Left kidney (tissue), 2 donors: Measurements from ENCODE around the gene KCNQ1. TPM values are rescaled to one million over a fixed set of nuclear protein-coding genes. Genes with fewer than 3 reads are reported as not detected.

ENCODE experiments used
- DNase-seq: peaks from one replicate; pipeline ENCODE4 v3.0.0-alpha.2; 2013
- polyA plus RNA-seq: library from polyadenylated mRNA; unstranded; fragments of 120-200 nt; gene quantifications from one replicate; pipeline ENCODE4 v1.2.1, GENCODE V29; 2013; ENCODE audit not compliant: insufficient read length

KCNQ1 gene
- polyA plus RNA-seq, 1 donor, result 9.1 TPM

- no peak for DNase-seq
Observed at GRCh38 chr11:2663915-2664314, 219.1 kb downstream of the KCNQ1 start.

DNA sequence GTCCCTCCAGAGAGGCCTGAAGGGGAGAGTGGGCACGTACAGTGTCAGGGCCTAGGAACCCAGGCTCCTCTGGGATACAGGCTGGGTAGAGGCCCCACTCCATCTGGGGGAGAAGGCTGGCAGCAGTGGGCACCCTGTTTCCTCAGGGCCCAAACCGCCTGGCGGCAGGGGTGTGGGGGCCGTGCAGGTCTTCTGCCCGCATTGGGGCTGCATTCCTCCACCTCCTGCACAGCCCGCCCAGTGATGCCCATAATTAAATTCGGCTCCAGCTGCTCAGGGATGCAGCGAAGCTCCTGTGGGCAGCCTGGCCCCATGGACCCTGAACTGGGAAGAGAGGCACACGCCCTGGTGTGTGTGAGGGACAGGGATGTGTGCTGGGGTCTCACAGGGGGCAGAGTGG lies 219.6 kb downstream of the KCNQ1 start:
- DNase-seq, result no peak

DNA sequence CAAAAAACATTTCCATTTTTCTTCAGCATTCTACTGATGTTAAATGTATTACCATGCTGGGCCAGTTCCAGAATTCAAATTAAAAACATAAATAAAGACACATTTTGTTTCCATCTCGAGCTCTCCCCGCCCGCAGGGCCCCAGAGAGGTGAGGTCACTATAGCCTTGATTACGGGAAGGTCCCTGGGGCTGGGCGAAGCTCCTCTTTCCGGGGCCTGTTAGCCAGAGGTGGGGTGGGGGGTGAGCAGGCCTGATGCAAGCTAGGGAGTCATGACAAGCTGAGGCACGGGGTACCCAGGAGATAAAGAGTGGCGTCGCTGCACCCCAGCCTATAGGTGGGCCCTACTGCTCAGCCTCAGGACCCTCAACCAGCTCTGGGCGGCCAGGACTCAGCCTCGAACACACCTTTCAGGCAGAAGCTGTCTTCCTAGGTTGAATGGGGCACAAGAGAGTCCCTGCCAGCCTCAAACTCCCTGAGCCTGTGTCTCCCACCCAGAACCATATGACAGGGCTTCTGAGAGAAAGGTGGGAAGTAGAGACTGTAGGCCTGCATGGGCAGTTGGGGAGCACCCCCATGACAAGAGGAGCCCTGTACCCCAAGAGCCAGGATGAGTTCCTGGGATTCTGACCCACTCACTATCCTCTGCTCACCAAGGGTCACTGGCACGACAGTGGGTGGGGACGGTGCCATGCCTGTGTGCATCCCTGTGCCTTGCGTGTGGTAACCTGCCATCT lies 220.2 kb downstream of the KCNQ1 start:
- DNase-seq, result no peak

- DNase-seq, result no peak
Observed at GRCh38 chr11:2665526-2666400, 221.0 kb downstream of the KCNQ1 start.

- no peak for DNase-seq
Observed at GRCh38 chr11:2666401-2666741, 221.6 kb downstream of the KCNQ1 start.

GRCh38 chr11:2666828-2667570 lies 222.2 kb downstream of the KCNQ1 start:
- no peak for DNase-seq

- no peak for DNase-seq
Observed at GRCh38 chr11:2667940-2668339, 223.1 kb downstream of the KCNQ1 start.

GRCh38 chr11:2668876-2669275 lies 224.1 kb downstream of the KCNQ1 start:
- DNase-seq, result no peak

- DNase-seq, result no peak
Observed at GRCh38 chr11:2669634-2670469, 225.0 kb downstream of the KCNQ1 start.

DNA sequence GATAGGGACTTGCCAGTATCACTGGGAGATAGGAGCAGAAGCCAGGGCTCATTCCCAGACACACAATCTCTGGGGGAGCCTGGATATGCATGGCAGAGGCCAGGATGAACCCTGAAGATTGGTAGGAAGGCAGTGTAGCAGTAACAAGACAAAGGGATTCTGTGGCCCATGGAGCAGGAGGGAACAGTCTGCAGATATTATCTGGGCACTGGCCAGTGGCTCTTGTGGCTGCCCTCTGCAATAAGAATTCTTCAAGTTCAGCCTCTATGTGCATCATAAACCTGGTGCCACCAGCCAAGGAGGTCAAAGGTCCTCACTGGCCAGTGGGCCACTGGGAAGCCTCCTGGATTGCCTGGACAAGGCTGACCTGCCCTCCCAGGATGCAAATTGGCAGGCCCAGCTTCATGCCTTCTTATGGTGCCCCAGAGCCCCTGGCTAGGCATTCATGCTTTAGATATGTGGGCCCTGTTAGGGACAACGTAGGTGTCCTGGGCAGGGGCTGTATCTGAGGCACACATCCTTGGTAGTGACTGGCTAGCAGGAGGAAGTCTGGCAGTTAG lies 225.8 kb downstream of the KCNQ1 start:
- no peak for DNase-seq

GRCh38 chr11:2671748-2672147 lies 226.9 kb downstream of the KCNQ1 start:
- no peak for DNase-seq

GRCh38 chr11:2672553-2673249 lies 227.9 kb downstream of the KCNQ1 start:
- DNase-seq, result no peak

- DNase-seq, result no peak
Observed at GRCh38 chr11:2673250-2673610, 228.4 kb downstream of the KCNQ1 start.

DNA sequence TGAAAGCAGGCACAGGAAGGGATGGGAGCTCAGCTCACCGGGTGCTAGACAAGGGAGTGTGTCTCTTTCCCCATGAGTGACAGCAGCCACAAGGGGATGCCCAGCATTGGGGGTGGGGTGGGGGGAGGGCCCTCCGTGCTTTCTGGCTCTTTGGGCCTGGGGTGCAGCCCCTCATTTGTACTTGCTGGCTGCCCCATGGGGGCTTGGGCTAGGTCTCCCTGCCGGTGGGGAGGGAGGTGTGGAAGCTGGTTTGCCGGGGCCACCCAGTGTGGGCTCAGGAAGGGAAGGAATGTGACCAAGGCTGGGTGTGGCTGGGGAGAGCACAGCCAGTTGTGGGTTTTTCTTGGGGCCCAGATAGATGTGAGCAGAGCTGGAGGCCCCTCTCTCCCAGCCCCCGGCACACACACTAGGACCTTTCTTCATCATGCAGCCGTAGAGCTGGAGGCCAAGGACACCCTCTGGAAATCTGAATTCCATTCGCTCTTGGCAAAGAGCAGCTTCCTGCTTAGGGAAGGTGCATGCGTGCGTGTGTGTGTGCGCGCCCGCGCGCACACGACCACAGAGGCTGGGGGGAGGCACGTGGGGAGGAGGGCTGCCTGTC lies 229.2 kb downstream of the KCNQ1 start:
- no peak for DNase-seq

DNA sequence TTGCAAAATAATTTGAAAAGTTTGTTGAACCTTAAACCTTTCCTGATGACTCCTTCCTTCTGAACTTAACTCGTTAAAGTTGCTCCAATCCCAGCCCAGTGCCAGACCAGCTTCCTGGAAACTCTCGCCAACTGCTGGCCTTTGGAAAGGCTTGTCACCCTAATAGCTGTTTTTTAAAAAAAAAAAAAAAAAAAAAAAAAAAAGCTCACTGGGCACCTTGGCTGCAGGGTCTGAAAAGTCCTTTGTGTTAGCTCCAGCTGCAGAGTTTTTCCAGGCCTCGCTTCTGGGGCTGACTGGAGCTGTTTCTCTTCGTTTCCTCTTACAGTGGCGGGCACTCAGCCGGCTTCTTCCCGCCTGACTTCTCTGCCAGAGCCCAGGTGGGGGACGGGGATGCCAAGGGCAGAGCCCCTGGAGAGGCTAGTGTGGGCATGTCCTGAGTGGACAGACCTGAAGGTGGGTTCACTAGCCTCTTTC lies 229.9 kb downstream of the KCNQ1 start:
- DNase-seq, result no peak

DNA sequence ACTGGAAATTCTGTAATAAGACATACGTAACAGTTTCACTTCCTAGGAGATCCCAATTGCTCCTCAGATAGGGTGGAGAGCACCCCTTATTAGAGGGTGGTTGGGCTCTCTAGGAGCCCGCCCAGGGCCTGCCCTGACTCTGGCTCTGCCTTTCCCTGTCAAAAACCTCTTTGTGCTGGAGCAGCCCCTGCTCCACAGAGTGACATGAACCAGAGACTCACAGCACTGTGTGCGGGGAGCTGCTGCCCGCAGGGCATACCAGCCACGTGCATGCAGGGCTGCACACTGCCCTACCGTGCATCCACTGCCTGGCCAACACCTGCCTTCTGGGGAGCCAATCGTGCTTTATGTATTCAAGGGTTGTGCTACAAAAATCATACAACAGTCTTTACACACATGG lies 230.7 kb downstream of the KCNQ1 start:
- no peak for DNase-seq

GRCh38 chr11:2677127-2677526 lies 232.3 kb downstream of the KCNQ1 start:
- no peak for DNase-seq

DNA sequence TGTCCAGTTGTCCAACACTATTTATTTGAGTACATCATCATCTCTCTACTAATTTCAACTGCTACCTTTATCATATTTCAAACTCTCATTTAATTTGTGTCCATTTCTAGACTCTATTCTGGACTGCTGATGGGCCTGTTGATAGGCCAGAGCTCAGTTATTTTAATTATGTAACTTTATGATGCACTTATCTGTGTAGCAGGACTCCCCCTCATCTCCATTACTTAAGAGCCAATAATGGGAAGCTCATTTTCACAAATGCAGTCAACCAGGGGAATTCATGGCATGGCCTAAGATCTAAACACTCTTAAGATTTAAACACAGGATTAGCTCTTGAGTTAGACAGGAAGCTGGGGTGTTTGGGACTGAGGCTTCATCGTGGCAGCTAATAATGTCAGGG lies 233.6 kb downstream of the KCNQ1 start:
- no peak for DNase-seq

- DNase-seq, result no peak
Observed at GRCh38 chr11:2679011-2679676, 234.3 kb downstream of the KCNQ1 start.
